Mucosa of descending colon (tissue), 3 donors: Measurements from ENCODE around the gene C1orf21. TPM values are rescaled to one million over a fixed set of nuclear protein-coding genes. Genes with fewer than 3 reads are reported as not detected.

Experiments
- ATAC-seq: fragments of 200-7000 bp; cut with Tn5 transposase; one replicate; pipeline ENCODE4 v1.9.1; 2020; ENCODE audit warnings: mild to moderate bottlenecking, moderate library complexity
- DNase-seq, 3 donors: peaks; one replicate each; pipeline ENCODE4 v3.0.0-alpha.2; 2020
- H3K36me3 ChIP-seq: fragments of 200-600 bp; one replicate; pipeline ENCODE4 v1.8.0; 2021; ENCODE audit warnings: low read depth, mild to moderate bottlenecking
- H3K4me1 ChIP-seq: fragments of 200-600 bp; one replicate; pipeline ENCODE4 v1.8.0; 2021; ENCODE audit warnings: low read depth, mild to moderate bottlenecking
- H3K4me3 ChIP-seq: fragments of 200-600 bp; one replicate; pipeline ENCODE4 v1.8.0; 2021; ENCODE audit warnings: mild to moderate bottlenecking
- H3K9me3 ChIP-seq: fragments of 200-600 bp; one replicate; pipeline ENCODE4 v1.8.0; 2021; ENCODE audit warnings: mild to moderate bottlenecking
- intact Hi-C, 2 donors: fragments of 100-400 bp; cut with DNase I in 1 of 2; cut with micrococcal nuclease in 1 of 2; formaldehyde crosslinking; loops; one replicate each; pipeline versions ENCODE4 v1.11.0 to v1.11.1; 2022; cut with DNase I, micrococcal nuclease
- total RNA-seq, 3 donors: library from RNA; stranded (reverse); fragmentation: NEBNext Ultra II Directional in 2 of 3; extraction: Animal tissue kit (Norgen Biotek cat#: 25700) in 2 of 3; gene quantifications; one replicate each; pipeline versions ENCODE4 v1.2.1 to v1.2.4, GENCODE V29; 2021 to 2023
- TF ChIP-seq, protein P1 (sequence below): fragments of 200-600 bp; IDR thresholded peaks from one replicate; pipeline ENCODE4 v1.8.0; 2022; ENCODE audit warnings: antibody characterized with exemption, mild to moderate bottlenecking
- donor health status: DM: no; HTN: no; CAD: no; lungs with moderate emphysema.
- donor health status: DM: no; HTN: no; CAD: no.
- donor health status: DM: no; HTN: yes; CAD: no.

C1orf21 gene
- total RNA-seq, 3 donors from 2014 or later: 70.9 to 109 (median 96.8) TPM

DNA sequence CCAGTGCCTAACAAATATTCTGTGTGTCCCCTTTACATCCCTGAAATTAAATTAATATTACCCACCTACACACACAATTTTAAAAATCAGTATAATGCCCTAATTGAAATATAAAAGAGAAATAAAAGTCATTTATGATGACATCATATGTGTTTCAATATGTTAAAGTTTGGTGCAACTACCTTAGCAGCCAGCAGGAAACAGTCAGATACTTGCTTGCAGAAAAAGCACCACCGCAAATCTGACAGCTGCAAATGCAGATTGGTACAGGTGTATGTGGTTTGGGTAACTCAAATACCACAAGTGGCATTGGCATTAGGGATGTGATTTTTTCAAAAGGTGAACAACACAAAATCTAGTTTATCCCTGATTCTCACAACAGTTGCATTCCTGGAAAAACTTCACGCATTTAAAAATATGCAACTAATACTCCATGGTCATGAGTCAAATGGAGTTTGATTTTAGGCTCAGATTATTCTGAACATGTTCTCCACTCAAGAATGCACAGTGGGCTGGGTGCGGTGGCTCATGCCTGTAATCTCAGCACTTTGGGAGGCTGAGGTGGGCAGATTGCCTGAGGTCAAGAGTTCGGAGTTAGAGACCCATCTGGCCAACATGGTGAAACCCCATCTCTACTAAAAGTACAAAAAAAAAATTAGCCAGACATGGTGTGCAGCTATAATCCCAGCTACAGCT is 261.5 kb downstream of the C1orf21 start:
- Histone ChIP-seq H3K9me3 (no peaks in the 10 kb centered on the region), H3K4me3 (no peak overlapping the region), H3K36me3 (no peaks in the 10 kb centered on the region), H3K4me1 (no peaks in the 10 kb centered on the region)
- ATAC-seq (no peak), DNase-seq (no peak)
- TF ChIP-seq, protein P1, sequence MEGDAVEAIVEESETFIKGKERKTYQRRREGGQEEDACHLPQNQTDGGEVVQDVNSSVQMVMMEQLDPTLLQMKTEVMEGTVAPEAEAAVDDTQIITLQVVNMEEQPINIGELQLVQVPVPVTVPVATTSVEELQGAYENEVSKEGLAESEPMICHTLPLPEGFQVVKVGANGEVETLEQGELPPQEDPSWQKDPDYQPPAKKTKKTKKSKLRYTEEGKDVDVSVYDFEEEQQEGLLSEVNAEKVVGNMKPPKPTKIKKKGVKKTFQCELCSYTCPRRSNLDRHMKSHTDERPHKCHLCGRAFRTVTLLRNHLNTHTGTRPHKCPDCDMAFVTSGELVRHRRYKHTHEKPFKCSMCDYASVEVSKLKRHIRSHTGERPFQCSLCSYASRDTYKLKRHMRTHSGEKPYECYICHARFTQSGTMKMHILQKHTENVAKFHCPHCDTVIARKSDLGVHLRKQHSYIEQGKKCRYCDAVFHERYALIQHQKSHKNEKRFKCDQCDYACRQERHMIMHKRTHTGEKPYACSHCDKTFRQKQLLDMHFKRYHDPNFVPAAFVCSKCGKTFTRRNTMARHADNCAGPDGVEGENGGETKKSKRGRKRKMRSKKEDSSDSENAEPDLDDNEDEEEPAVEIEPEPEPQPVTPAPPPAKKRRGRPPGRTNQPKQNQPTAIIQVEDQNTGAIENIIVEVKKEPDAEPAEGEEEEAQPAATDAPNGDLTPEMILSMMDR: no peak
- intact Hi-C loops: no loop called here

DNA sequence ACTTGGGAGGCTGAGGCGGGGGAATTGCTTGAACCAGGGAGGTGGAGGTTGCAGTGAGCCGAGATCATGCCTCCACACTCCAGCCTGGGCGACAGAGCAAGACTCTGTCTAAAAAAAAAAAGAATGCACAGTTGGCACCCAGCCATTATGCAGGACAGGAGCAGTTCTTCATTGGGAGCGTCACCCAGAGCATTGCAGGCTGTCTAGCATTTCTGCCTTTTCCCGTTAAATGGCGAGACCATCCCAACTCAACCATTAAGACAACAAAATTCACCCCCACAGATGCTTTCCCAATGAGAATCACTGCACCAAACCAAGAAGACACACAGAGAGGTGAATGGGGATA is 262.0 kb downstream of the C1orf21 start:
- TF ChIP-seq, protein P1: no peak
- no peak for DNase-seq
- intact Hi-C loops: no loop called here
- ATAC-seq: no peak
- Histone ChIP-seq H3K4me1 (no peaks in the 10 kb centered on the region), H3K9me3 (no peaks in the 10 kb centered on the region), H3K4me3 (no peak overlapping the region), H3K36me3 (no peaks in the 10 kb centered on the region)

DNA sequence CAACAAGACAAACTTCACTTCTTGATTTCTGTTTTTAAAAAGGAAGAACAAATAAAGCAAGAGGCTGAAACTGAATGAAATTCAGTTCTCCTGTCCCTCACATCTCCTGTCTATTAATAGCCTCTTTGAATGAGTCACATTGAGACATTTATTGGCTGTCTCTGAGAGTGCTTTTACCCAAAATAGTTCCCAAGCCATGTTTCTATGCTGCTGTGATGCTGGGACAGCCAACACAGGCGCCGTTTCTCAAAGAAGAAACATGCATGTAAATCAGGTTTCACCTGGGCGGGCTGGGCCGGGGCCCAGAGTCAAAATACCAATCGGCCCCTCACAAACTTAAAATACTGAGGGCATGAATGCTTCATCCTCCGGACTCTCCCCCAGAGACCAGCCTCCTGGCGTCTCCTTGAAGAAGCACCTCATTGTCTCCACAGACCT is 262.6 kb downstream of the C1orf21 start:
- DNase-seq: no peak
- TF ChIP-seq, protein P1: no peak
- H3K4me3 ChIP-seq: no peak overlapping the region
- no peak for ATAC-seq
- no peaks in the 10 kb centered on the region for H3K9me3 ChIP-seq
- no peaks in the 10 kb centered on the region for H3K36me3 ChIP-seq
- intact Hi-C loops: no loop called here
- no peaks in the 10 kb centered on the region for H3K4me1 ChIP-seq

DNA sequence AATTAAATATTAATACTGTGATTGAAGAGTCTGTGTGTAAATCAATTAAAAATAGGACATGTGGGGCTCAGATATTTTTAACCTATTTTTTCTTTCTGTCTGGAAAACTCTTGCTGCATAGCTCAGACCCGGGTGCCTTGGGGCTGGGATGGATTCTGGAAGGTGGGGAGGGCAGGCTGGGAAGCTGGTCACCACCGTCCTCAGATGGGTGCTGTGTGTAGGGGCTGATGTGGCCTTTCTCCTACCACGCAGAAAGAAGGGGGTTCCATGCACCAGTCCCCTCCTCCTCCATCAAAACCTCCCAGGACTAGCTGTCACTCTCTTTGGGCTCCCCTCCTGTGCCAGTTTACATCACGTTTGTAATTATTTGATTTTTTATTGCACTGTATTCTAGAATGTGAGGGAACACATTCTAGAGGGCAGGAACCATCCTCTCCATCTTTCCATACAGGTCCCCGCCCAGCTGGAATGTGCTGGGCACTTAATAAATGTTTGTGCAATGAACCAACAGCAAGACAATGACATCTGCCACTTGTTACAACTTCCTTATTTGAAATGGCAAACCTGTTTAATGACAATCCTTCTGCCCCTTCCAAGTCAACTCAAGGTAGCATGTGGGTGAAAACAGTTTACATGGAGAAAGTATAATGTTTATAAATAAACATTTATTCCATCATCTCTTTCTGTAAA is 263.5 kb downstream of the C1orf21 start:
- TF ChIP-seq, protein P1: no peak
- ATAC-seq (no peak), DNase-seq (no peak)
- H3K4me1 ChIP-seq: no peaks in the 10 kb centered on the region
- no peak overlapping the region for H3K4me3 ChIP-seq
- no peaks in the 10 kb centered on the region for H3K36me3 ChIP-seq
- intact Hi-C loops: no loop called here
- H3K9me3 ChIP-seq: no peaks in the 10 kb centered on the region

DNA sequence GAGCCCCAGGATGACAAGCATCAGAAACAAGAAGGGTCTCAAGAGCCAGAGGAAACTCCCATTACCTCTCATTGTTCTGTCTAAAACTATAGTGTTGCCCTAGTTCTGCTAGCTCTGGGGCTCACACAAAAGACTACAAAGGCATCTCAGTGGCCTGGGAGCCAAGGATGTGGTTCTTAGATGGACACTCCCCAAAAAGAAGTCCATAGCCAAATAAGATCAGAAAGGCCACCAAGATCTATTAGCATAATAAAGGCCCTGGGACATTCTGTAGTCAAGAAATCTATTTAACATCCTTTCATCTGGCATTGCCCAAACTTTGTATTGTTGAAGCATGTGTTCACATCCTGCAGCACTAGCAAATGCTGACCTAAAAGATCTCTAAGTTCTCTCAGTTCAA is 268.4 kb downstream of the C1orf21 start:
- DNase-seq: no peak
- no peaks in the 10 kb centered on the region for H3K36me3 ChIP-seq
- no peaks in the 10 kb centered on the region for H3K4me1 ChIP-seq
- no peak overlapping the region for H3K4me3 ChIP-seq
- no peaks in the 10 kb centered on the region for H3K9me3 ChIP-seq
- no peak for ATAC-seq
- intact Hi-C loops: no loop called here
- TF ChIP-seq, protein P1: no peak
